Erythroblast (primary cell): ENCODE results near the gene MEF2C.

Experiments used
- GATA1 ChIP-seq: IDR thresholded peaks from 2 replicates; pipeline ENCODE4 v1.6.1; 2011; ENCODE audit warnings: low read depth, mild to moderate bottlenecking, control low read depth, low read length, moderate library complexity
- POLR2A ChIP-seq: IDR thresholded peaks from 2 replicates; pipeline ENCODE4 v1.6.1; 2011; ENCODE audit warnings: mild to moderate bottlenecking, low read length

DNA sequence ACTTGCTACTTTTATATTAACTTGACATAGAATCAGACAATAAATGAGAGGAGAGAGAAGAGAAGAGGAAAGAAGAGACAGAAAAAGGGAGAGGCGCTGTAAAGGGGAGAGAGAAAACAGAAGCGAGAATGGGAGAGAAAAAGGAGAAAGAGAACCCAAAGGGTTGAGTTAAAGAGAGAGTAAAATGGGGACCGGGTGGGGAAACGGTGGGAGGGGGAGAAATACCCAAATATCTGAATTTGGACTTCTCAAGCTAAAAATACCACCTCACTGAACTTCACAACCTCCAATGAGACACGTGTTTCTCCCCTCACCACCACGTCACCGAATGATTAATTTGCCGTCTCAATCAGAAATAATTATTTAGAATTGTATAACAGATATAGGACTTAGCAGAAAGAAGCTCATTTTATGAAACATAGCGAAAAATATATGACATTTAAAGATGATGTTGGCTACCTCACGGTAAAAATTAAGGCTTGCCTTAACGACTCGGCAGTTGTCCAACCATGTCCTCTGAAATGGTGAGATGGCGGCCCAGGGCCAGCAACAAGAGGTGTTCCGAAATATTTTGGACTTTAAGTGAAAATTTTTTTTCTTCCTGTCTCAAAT lies 204.1 kb downstream of the MEF2C start:
- TF ChIP-seq POLR2A (no peak), GATA1 (no peak)
